ENCODE results near the gene SLC7A11. TPM values are rescaled to one million over a fixed set of nuclear protein-coding genes. Genes with fewer than 3 reads are reported as not detected.
A peak's percentile ranks its signal among the peaks of the same experiment; 100 is the strongest.
"Not testable (repeated sequence)": the region's sequence is repeated elsewhere in the genome, so short reads cannot be mapped to it uniquely, and the experiment has no call there.

Gene SLC7A11
- total RNA-seq, 1 donor from 2014 or later = 0.75 TPM

DNA sequence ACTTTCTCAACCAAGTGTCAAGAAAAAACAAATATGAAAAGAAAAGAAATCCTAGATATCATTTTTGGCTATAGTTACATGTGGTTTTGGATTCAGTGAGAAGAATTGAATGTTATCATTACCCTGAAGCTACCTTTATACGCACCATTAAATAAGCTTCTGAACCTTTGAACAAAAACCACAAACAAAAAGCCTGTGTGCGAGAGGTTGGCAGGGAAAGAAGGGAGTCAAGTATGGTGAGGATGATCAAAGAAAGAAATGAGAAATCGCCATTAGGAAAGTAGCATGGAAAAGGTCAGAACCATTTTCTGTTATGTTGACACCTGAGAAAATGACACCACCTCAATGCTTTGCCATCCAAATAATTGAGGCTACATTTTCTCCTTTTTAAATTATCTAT, 1.2 kb upstream of the SLC7A11 start:
- TF ChIP-seq, protein P1, sequence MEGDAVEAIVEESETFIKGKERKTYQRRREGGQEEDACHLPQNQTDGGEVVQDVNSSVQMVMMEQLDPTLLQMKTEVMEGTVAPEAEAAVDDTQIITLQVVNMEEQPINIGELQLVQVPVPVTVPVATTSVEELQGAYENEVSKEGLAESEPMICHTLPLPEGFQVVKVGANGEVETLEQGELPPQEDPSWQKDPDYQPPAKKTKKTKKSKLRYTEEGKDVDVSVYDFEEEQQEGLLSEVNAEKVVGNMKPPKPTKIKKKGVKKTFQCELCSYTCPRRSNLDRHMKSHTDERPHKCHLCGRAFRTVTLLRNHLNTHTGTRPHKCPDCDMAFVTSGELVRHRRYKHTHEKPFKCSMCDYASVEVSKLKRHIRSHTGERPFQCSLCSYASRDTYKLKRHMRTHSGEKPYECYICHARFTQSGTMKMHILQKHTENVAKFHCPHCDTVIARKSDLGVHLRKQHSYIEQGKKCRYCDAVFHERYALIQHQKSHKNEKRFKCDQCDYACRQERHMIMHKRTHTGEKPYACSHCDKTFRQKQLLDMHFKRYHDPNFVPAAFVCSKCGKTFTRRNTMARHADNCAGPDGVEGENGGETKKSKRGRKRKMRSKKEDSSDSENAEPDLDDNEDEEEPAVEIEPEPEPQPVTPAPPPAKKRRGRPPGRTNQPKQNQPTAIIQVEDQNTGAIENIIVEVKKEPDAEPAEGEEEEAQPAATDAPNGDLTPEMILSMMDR (IDR thresholded peaks at IDR 0.05) = no peak
- intact Hi-C loops (cut with DNase I) = loop anchor here (5.0 kb wide), 1 partner anchor 711 kb away; the partner anchor contains the start of gene PCDH18
- H3K36me3 ChIP-seq = no peaks in the 10 kb centered on the region
- DNase-seq (ENCODE audit: low spot score in 2 of 2) = no peak
- no peaks in the 10 kb centered on the region for H3K27me3 ChIP-seq
- H3K4me3 ChIP-seq = no peak overlapping the region
- H3K27ac ChIP-seq = no peak overlapping the region
- H3K4me1 ChIP-seq = peaks cover 0 to 3% of the 10 kb centered on the region in 2 donors
- H3K9me3 ChIP-seq = peaks cover 0 to 3% of the 10 kb centered on the region in 2 donors

DNA sequence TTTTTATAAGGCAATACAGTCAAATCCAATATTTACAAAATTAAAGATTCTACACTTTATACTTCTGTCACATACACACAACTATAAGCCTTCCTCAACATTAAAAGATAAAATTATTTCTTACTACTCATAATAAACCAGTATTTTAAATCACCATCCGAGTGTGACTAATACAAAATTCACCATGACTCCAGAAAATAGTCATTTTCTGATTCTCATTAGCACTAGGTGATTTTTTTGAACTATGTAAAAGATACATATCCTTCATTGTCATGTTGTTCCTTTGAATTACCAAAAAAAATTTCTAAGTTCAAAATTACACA, 646 bp upstream of the SLC7A11 start:
- TF ChIP-seq, protein P1 (IDR thresholded peaks at IDR 0.05) = no peak
- Histone ChIP-seq H3K27ac (no peak overlapping the region), H3K4me3 (peak overlapping the region in 1 of 2 donors; percentile 56), H3K9me3 (no peaks in the 10 kb centered on the region), H3K27me3 (no peaks in the 10 kb centered on the region), H3K4me1 (peaks cover 0 to 3% of the 10 kb centered on the region in 2 donors), H3K36me3 (no peaks in the 10 kb centered on the region)
- no peak for DNase-seq (ENCODE audit: low spot score in 2 of 2)
- intact Hi-C loops (cut with DNase I) = loop anchor here (5.0 kb wide), 1 partner anchor 710 kb away; the partner anchor contains the start of gene PCDH18

DNA sequence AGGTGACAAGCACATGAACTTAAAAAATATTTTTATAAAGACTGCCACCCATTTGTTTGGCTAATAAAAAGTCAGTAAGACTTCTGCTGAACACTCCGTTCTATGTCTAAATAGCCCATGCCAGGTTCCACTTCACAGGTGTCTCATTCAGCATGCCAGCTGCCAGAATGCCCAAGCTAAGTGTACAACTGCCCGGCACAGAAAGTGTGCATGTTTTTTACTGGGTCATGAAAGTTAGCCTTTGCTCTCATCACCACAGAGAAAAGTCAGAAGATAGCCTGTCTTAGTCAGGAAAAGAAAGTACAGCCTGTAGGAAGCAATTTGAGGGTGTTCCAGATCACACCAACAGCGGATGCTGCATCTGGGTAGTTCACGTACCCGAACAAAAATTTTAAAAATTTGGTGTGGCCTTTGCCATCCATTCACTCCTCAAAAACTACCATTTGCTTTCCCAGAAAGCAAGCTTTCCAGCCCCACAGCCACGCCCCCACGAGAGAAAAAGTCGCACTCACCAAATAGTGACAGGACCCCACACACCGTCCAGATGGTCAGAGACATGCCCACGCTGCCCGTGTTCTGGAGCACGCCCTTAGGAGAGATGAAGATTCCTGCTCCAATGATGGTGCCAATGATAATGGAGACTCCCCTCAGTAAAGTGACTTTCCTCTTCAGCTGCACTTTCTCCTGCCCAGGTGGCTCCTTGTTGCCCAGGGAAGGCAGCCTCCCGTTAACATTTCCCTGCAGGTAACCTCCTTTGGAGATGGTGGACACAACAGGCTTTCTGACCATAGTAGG, 671 bp downstream of the SLC7A11 start:
- no peaks in the 10 kb centered on the region for H3K9me3 ChIP-seq
- TF ChIP-seq, protein P1 (IDR thresholded peaks at IDR 0.05) = no peak
- H3K4me3 ChIP-seq = peak overlapping the region; percentile 28 to 56
- peaks cover 0 to 3% of the 10 kb centered on the region in 2 donors for H3K4me1 ChIP-seq
- no peaks in the 10 kb centered on the region for H3K27me3 ChIP-seq
- H3K27ac ChIP-seq = peak overlapping the region; percentile 4 to 43
- no peak for DNase-seq (ENCODE audit: low spot score in 2 of 2)
- intact Hi-C loops (cut with DNase I) = loop anchor here (5.0 kb wide), 1 partner anchor 709 kb away; the partner anchor contains the start of gene PCDH18
- no peaks in the 10 kb centered on the region for H3K36me3 ChIP-seq

DNA sequence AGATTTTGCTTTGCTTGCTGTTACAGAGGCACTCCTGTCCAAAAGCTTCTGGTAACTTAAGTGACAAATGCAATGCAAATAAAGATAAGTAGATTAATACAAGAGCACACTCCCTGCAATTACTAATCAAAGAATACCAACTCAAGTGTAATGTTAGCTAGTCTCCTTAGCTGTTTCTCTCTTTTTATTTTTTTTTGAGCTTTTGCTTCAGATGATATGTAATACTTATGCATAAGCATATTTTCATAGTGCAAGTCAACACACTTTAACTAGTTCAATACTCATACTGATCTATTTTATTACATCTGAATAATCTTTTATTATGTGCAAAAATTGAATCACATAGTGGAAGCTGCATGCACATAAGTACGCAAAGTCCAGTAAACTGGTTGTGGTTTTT, 2.7 kb downstream of the SLC7A11 start:
- H3K4me1 ChIP-seq = peaks cover 0 to 3% of the 10 kb centered on the region in 2 donors
- no peaks in the 10 kb centered on the region for H3K9me3 ChIP-seq
- DNase-seq (ENCODE audit: low spot score in 2 of 2) = no peak
- intact Hi-C loops (cut with DNase I) = no loop called here
- TF ChIP-seq, protein P1 (IDR thresholded peaks at IDR 0.05) = no peak
- no peaks in the 10 kb centered on the region for H3K27me3 ChIP-seq
- no peak overlapping the region for H3K4me3 ChIP-seq
- H3K36me3 ChIP-seq = no peaks in the 10 kb centered on the region
- H3K27ac ChIP-seq = no peak overlapping the region

DNA sequence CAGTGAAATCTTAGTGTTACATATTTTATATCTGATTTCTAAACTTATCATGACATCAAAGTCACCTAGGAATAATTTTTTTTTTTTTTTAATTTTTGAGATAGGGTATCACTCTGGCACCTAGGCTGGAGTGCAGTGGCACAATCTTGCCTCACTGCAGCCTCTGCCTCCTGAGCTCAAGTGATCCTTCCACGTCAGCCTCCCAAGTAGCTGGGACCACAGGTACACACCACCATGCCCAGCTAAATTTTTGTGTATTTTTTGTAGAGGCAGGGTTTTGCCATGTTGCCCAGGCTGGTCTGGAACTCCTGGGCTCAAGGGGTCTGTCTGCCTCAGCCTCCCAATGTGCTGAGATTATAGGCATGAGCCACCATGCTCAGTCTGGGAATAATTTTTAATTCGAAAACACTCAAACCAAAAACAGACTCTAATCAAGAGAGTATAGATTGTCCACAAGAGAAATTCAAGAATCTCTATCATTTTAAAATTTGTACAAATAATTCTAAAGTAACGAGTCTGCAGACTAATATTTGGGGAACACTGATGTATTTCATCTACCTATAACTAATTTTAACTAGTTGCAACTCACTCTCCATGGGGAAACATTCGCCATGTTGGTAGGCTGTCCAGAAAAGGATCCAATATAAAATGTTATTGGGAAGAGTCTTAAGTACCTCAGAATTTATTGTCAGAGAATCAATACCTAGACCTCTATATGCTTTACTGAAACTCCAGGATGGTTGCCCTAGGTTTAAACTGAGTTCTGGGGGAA, 3.4 kb downstream of the SLC7A11 start:
- intact Hi-C loops (cut with DNase I) = no loop called here
- H3K9me3 ChIP-seq = no peaks in the 10 kb centered on the region
- no peak overlapping the region for H3K27ac ChIP-seq
- TF ChIP-seq, protein P1 (IDR thresholded peaks at IDR 0.05) = no peak
- H3K4me1 ChIP-seq = peaks cover 0 to 3% of the 10 kb centered on the region in 2 donors
- H3K27me3 ChIP-seq = no peaks in the 10 kb centered on the region
- H3K4me3 ChIP-seq = no peak overlapping the region
- no peaks in the 10 kb centered on the region for H3K36me3 ChIP-seq
- DNase-seq (ENCODE audit: low spot score in 2 of 2) = no peak

DNA sequence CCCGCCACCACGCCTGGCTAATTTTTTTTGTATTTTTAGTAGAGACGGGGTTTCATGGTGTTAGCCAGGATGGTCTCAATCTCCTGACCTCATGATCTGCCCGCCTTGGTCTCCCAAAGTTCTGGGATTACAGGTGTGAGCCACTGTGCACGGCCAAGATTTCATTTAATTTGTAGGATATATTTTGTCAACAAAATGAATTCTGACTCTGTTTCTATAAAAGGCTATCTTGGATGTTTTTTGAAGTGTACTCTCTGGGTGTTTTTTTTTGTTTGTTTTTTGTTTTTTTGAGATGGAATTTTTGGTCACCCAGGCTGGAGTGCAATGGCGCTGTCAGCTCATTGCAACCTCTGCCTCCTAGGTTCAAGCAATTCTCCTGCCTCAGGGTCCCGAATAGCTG, 5.0 kb downstream of the SLC7A11 start:
- H3K27me3 ChIP-seq; H3K36me3 ChIP-seq; H3K9me3 ChIP-seq; H3K4me3 ChIP-seq; H3K27ac ChIP-seq; intact Hi-C loops (cut with DNase I); DNase-seq (ENCODE audit: low spot score in 2 of 2); H3K4me1 ChIP-seq: not testable (repeated sequence)

Measured in ascending aorta (tissue), 2 donors.